Osteoblast (primary cell): ENCODE results near the gene PZP. TPM values are rescaled to one million over a fixed set of nuclear protein-coding genes. Genes with fewer than 3 reads are reported as not detected.
"Not testable (repeated sequence)": the region's sequence is repeated elsewhere in the genome, so short reads cannot be mapped to it uniquely, and the experiment has no call there.

Experiments
- DNase-seq: peaks from one replicate; pipeline ENCODE4 v3.0.0; 2011; ENCODE audit warnings: low spot score, mixed read lengths; ENCODE audit not compliant: insufficient read length; ENCODE audit errors: missing footprints
- H2AFZ ChIP-seq: 2 replicates; pipeline ENCODE4 v1.6.0; 2011; ENCODE audit warnings: mild to moderate bottlenecking, low read length
- H3K27ac ChIP-seq: 2 replicates; pipeline ENCODE4 v1.5.1; 2011; ENCODE audit warnings: mild to moderate bottlenecking, low read depth, low read length, moderate library complexity
- H3K27me3 ChIP-seq: 2 replicates; pipeline ENCODE4 v1.6.0; 2012; ENCODE audit warnings: mild to moderate bottlenecking, control low read depth, inconsistent platforms, low read length, moderate library complexity; ENCODE audit not compliant: insufficient read depth
- H3K36me3 ChIP-seq: 2 replicates; pipeline ENCODE4 v1.5.1; 2011; ENCODE audit warnings: mild to moderate bottlenecking, low read length, control low read depth, moderate library complexity; ENCODE audit not compliant: insufficient read depth
- H3K4me1 ChIP-seq: 2 replicates; pipeline ENCODE4 v1.5.1; 2011; ENCODE audit warnings: mild to moderate bottlenecking, low read length, control low read depth, moderate library complexity; ENCODE audit not compliant: insufficient read depth
- H3K4me2 ChIP-seq: 2 replicates; pipeline ENCODE4 v1.6.0; 2011; ENCODE audit warnings: mild to moderate bottlenecking, low read length; ENCODE audit not compliant: insufficient read depth
- H3K4me3 ChIP-seq: fragments of 200-600 bp; sonication (generic); 3 replicates; pipeline ENCODE4 v1.5.1; 2012; ENCODE audit warnings: mild to moderate bottlenecking, low read length, inconsistent platforms; ENCODE audit not compliant: insufficient read depth
- H3K79me2 ChIP-seq: 2 replicates; pipeline ENCODE4 v1.6.0; 2012; ENCODE audit warnings: mild to moderate bottlenecking, low read length, control low read depth, inconsistent platforms; ENCODE audit not compliant: insufficient read depth
- H3K9me3 ChIP-seq: 2 replicates; pipeline ENCODE4 v1.5.1; 2011; ENCODE audit warnings: low read depth, low read length, control low read depth
- H4K20me1 ChIP-seq: 2 replicates; pipeline ENCODE4 v1.6.0; 2012; ENCODE audit warnings: mild to moderate bottlenecking, low read length, control low read depth; ENCODE audit not compliant: insufficient read depth
- CTCF ChIP-seq: IDR thresholded peaks from 2 replicates; pipeline ENCODE4 v1.5.1; 2011; ENCODE audit warnings: mild to moderate bottlenecking, low read depth, low read length, moderate library complexity; ENCODE audit errors: extremely low read depth
- total RNA-seq: library from RNA; depleted of rRNA; stranded (reverse); fragments of >200 nt; gene quantifications from 2 replicates; pipeline ENCODE4 v1.2.3, GENCODE V29; 2012

The PZP gene
- total RNA-seq, 1 donor, result not detected

GRCh38 chr12:9244894-9245293 is 36.7 kb upstream of the PZP start:
- TF ChIP-seq CTCF, result no peak
- no peaks in the 10 kb centered on the region for H3K36me3 ChIP-seq
- no peaks in the 10 kb centered on the region for H3K9me3 ChIP-seq
- peaks cover 2% of the 10 kb centered on the region for H3K27me3 ChIP-seq
- no peak overlapping the region for H3K4me2 ChIP-seq
- no peak overlapping the region for H2AFZ ChIP-seq
- no peak overlapping the region for H3K27ac ChIP-seq
- no peak for DNase-seq
- no peaks in the 10 kb centered on the region for H4K20me1 ChIP-seq
- no peak overlapping the region for H3K4me3 ChIP-seq
- no peaks in the 10 kb centered on the region for H3K4me1 ChIP-seq
- no peaks in the 10 kb centered on the region for H3K79me2 ChIP-seq

- no peak overlapping the region for H3K27ac ChIP-seq
- no peaks in the 10 kb centered on the region for H4K20me1 ChIP-seq
- H3K4me2 ChIP-seq, result no peak overlapping the region
- DNase-seq, result no peak
- no peaks in the 10 kb centered on the region for H3K9me3 ChIP-seq
- no peak for TF ChIP-seq CTCF
- no peak overlapping the region for H2AFZ ChIP-seq
- H3K79me2 ChIP-seq, result no peaks in the 10 kb centered on the region
- no peak overlapping the region for H3K4me3 ChIP-seq
- no peaks in the 10 kb centered on the region for H3K4me1 ChIP-seq
- no peaks in the 10 kb centered on the region for H3K36me3 ChIP-seq
- peaks cover 2% of the 10 kb centered on the region for H3K27me3 ChIP-seq
Observed at GRCh38 chr12:9243999-9244649, 35.9 kb upstream of the PZP start.

- no peaks in the 10 kb centered on the region for H3K36me3 ChIP-seq
- peaks cover 2% of the 10 kb centered on the region for H3K27me3 ChIP-seq
- no peaks in the 10 kb centered on the region for H3K4me1 ChIP-seq
- no peak overlapping the region for H3K27ac ChIP-seq
- no peaks in the 10 kb centered on the region for H3K79me2 ChIP-seq
- TF ChIP-seq CTCF, result no peak
- no peak for DNase-seq
- H3K4me2 ChIP-seq, result no peak overlapping the region
- H3K4me3 ChIP-seq, result no peak overlapping the region
- no peaks in the 10 kb centered on the region for H4K20me1 ChIP-seq
- H3K9me3 ChIP-seq, result no peaks in the 10 kb centered on the region
- H2AFZ ChIP-seq, result no peak overlapping the region
Observed at GRCh38 chr12:9241301-9241700, 33.1 kb upstream of the PZP start.

- DNase-seq, result no peak
- peak overlapping the region; percentile 75 for H3K4me2 ChIP-seq
- no peaks in the 10 kb centered on the region for H3K79me2 ChIP-seq
- H3K9me3 ChIP-seq, result no peaks in the 10 kb centered on the region
- H3K4me1 ChIP-seq, result no peaks in the 10 kb centered on the region
- H3K36me3 ChIP-seq, result no peaks in the 10 kb centered on the region
- H3K27ac ChIP-seq, result no peak overlapping the region
- TF ChIP-seq CTCF, result no peak
- no peak overlapping the region for H3K4me3 ChIP-seq
- peaks cover 2% of the 10 kb centered on the region for H3K27me3 ChIP-seq
- no peaks in the 10 kb centered on the region for H4K20me1 ChIP-seq
- peak overlapping the region; percentile 66 for H2AFZ ChIP-seq
Observed at GRCh38 chr12:9240776-9241175, 32.6 kb upstream of the PZP start.

- H3K4me3 ChIP-seq, result peak overlapping the region; percentile 60
- H3K27me3 ChIP-seq, H3K4me1 ChIP-seq, H4K20me1 ChIP-seq, H3K36me3 ChIP-seq, DNase-seq, H3K27ac ChIP-seq, H3K9me3 ChIP-seq, H3K79me2 ChIP-seq: not testable (repeated sequence)
- peak overlapping the region; percentile 66 for H2AFZ ChIP-seq
- peak overlapping the region; percentile 75 for H3K4me2 ChIP-seq
Observed at GRCh38 chr12:9240004-9240635, 31.9 kb upstream of the PZP start.
